Liver (tissue), 9 donors: ENCODE measurements around the gene FAAP100. TPM values are rescaled to one million over a fixed set of nuclear protein-coding genes. Genes with fewer than 3 reads are reported as not detected.

ENCODE experiments used
- DNase-seq: peaks from one replicate; pipeline ENCODE4 v3.0.0-alpha.2; 2017; ENCODE audit warnings: low spot score
- H3K27ac ChIP-seq, 2 donors: one replicate each; pipeline ENCODE4 v1.7.0; 2013; ENCODE audit warnings: inconsistent platforms in 2 of 2, low read length in 2 of 2, control low read depth in 1 of 2, low read depth in 1 of 2, mild to moderate bottlenecking in 1 of 2
- H3K27me3 ChIP-seq, 4 donors: one replicate each; pipeline versions ENCODE4 v1.6.1 to v1.7.0; 2013; ENCODE audit warnings: low read length in 3 of 4, inconsistent platforms in 1 of 4, mild to moderate bottlenecking in 1 of 4, moderate library complexity in 1 of 4; ENCODE audit not compliant: control insufficient read depth in 4 of 4, insufficient read depth in 4 of 4
- H3K36me3 ChIP-seq, 4 donors: one replicate each; pipeline versions ENCODE4 v1.6.1 to v1.7.0; 2013; ENCODE audit warnings: low read length in 3 of 4, mild to moderate bottlenecking in 3 of 4, low read depth in 1 of 4, moderate library complexity in 1 of 4; ENCODE audit not compliant: control insufficient read depth in 4 of 4, insufficient read depth in 3 of 4
- H3K4me1 ChIP-seq, 4 donors: one replicate each; pipeline versions ENCODE4 v1.6.1 to v1.7.0; 2013; ENCODE audit warnings: low read length in 3 of 4, mild to moderate bottlenecking in 3 of 4, moderate library complexity in 1 of 4; ENCODE audit not compliant: control insufficient read depth in 4 of 4, insufficient read depth in 4 of 4
- H3K4me3 ChIP-seq, 3 donors: one replicate each; pipeline versions ENCODE4 v1.6.1 to v1.7.0; 2013; ENCODE audit warnings: low read length in 3 of 3, control low read depth in 1 of 3, low read depth in 1 of 3, mild to moderate bottlenecking in 1 of 3
- H3K9ac ChIP-seq, 2 donors: one replicate each; pipeline ENCODE4 v1.7.0; 2013; ENCODE audit warnings: low read length in 2 of 2, mild to moderate bottlenecking in 2 of 2, moderate library complexity in 2 of 2, control low read depth in 1 of 2, low read depth in 1 of 2
- H3K9me3 ChIP-seq, 4 donors: one replicate each; pipeline versions ENCODE4 v1.6.1 to v1.7.0; 2013; ENCODE audit warnings: low read length in 3 of 4; ENCODE audit not compliant: control insufficient read depth in 4 of 4
- EGR1 ChIP-seq, 2 donors: IDR thresholded peaks; 2 replicates each; pipeline ENCODE4 v1.6.1; 2016 to 2018; ENCODE audit warnings: antibody characterized with exemption in 2 of 2, low read depth in 2 of 2
- FOXA1 ChIP-seq: IDR thresholded peaks from 2 replicates; pipeline ENCODE4 v1.6.1; 2016; ENCODE audit warnings: antibody characterized with exemption
- FOXA2 ChIP-seq: IDR thresholded peaks from 2 replicates; pipeline ENCODE4 v1.6.1; 2016; ENCODE audit warnings: antibody characterized with exemption
- GABPA ChIP-seq, 2 donors: IDR thresholded peaks in 1 of 2; conservative IDR thresholded peaks in 1 of 2; 2 replicates each; pipeline ENCODE4 v1.6.1; 2016; ENCODE audit warnings: antibody characterized with exemption in 2 of 2, mild to moderate bottlenecking in 1 of 2, moderate library complexity in 1 of 2
- HNF4A ChIP-seq, 2 donors: conservative IDR thresholded peaks; 2 replicates each; pipeline ENCODE4 v1.6.1; 2016; ENCODE audit warnings: antibody characterized with exemption in 2 of 2, mild to moderate bottlenecking in 2 of 2
- HNF4G ChIP-seq: IDR thresholded peaks from 2 replicates; pipeline ENCODE4 v1.6.1; 2016; ENCODE audit warnings: antibody characterized with exemption
- NR2F2 ChIP-seq: IDR thresholded peaks from 2 replicates; pipeline ENCODE4 v1.6.1; 2016; ENCODE audit warnings: antibody characterized with exemption
- RAD21 ChIP-seq, 2 donors: IDR thresholded peaks; 2 replicates each; pipeline ENCODE4 v1.6.1; 2016; ENCODE audit warnings: antibody characterized with exemption in 2 of 2, mild to moderate bottlenecking in 2 of 2
- RXRA ChIP-seq, 2 donors: IDR thresholded peaks; 2 replicates each; pipeline ENCODE4 v1.6.1; 2017 to 2018; ENCODE audit warnings: antibody characterized with exemption in 2 of 2, mild to moderate bottlenecking in 1 of 2
- SP1 ChIP-seq: IDR thresholded peaks from 2 replicates; pipeline ENCODE4 v1.6.1; 2018; ENCODE audit warnings: antibody characterized with exemption, mild to moderate bottlenecking
- TAF1 ChIP-seq: conservative IDR thresholded peaks from 2 replicates; pipeline ENCODE4 v1.6.1; 2016; ENCODE audit warnings: antibody characterized with exemption, mild to moderate bottlenecking
- YY1 ChIP-seq: IDR thresholded peaks from 2 replicates; pipeline ENCODE4 v1.6.1; 2016; ENCODE audit warnings: antibody characterized with exemption, mild to moderate bottlenecking
- WGBS: extraction: QIAGEN DNeasy Blood & Tissue Kit; methylation state at CpG from one replicate; pipeline ENCODE4 v1.1.7; 2013; 5-methylcytosine and 5-hydroxymethylcytosine counted together
- polyA plus RNA-seq, 2 donors: library from polyadenylated mRNA; stranded (reverse) in 1 of 2; unstranded in 1 of 2; fragments of 200-250 nt in 1 of 2; fragments of >200 nt in 1 of 2; fragmentation: Nextera tagmentation in 1 of 2; extraction: Ambion mirVana in 1 of 2; gene quantifications; one replicate each; pipeline versions ENCODE4 v1.2.1 to v1.2.3, GENCODE V29; 2013 to 2015
- total RNA-seq, 2 donors: library from RNA; depleted of rRNA; stranded (reverse); fragments of >200 nt; gene quantifications; one replicate each; pipeline ENCODE4 v1.2.3, GENCODE V29; 2014
- TF ChIP-seq, protein P1 (sequence below): IDR thresholded peaks from 2 replicates; pipeline ENCODE4 v1.6.1; 2016; ENCODE audit warnings: antibody characterized with exemption
- TF ChIP-seq, protein P2 (sequence below): IDR thresholded peaks from 2 replicates; pipeline ENCODE4 v1.6.1; 2016; ENCODE audit warnings: antibody characterized with exemption
- TF ChIP-seq, protein P3 (sequence below): IDR thresholded peaks from 2 replicates; pipeline ENCODE4 v1.6.1; 2016; ENCODE audit warnings: antibody characterized with exemption
- TF ChIP-seq, protein P4 (sequence below): IDR thresholded peaks from 2 replicates; pipeline ENCODE4 v1.6.1; 2016; ENCODE audit warnings: antibody characterized with exemption, mild to moderate bottlenecking
- TF ChIP-seq, protein P5 (sequence below): fragments of 150-350 bp; IDR thresholded peaks from 2 replicates; pipeline ENCODE4 v1.5.1; 2017; ENCODE audit warnings: improper control_type of control experiment, low read depth, low read length; ENCODE audit not compliant: missing input control
- donor health status: healthy.
- donor health status: healthy.
- donor health status: healthy.
- donor health status: healthy.
- donor health status: healthy.

Gene FAAP100
- total and polyA plus RNA-seq, 4 donors, result 8.1 to 14.7 (median 9.7) TPM

DNA sequence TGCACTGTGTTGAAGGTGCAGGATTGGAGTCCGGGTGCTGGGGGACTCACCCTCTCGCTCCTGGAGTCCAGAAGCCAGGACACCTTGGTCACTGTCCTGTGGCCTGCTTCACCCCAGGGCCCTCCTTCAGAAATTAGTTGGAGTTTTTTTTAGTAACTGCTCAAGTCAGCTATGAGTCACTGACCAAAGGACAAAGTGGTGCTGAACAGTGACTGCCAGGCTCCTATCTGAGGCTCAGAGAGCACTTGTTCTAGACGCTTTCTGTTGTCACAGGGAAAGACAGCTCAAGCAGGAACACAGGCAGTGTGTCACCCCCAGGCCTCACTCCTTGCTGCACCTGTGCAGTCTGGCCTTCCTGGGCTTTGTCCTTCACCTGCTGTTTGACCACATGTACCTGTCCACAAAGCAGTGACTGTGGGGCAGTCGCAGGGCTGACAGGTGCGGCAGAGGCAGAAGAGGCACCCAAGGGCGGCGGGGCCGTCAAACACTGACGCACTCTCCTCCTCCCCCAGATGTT is 4.1 kb upstream of the FAAP100 start:
- Histone ChIP-seq H3K9ac (no peak overlapping the region), H3K27ac (no peak overlapping the region), H3K9me3 (no peaks in the 10 kb centered on the region), H3K4me1 (peaks cover 5 to 21% (median 17%) of the 10 kb centered on the region in 4 donors), H3K4me3 (no peak overlapping the region), H3K36me3 (peaks cover 12 to 38% (median 16%) of the 10 kb centered on the region in 4 donors), H3K27me3 (no peaks in the 10 kb centered on the region)
- TF ChIP-seq GABPA (IDR thresholded peaks at IDR 0.05 in 1 of 2, conservative IDR thresholded peaks at IDR 0.05 in 1 of 2) (no peak), EGR1 (IDR thresholded peaks at IDR 0.05; ENCODE audit: low read depth in 2 of 2) (no peak), FOXA2 (no peak), HNF4G (no peak), YY1 (no peak), NR2F2 (no peak), RXRA (IDR thresholded peaks at IDR 0.05) (no peak), HNF4A (conservative IDR thresholded peaks at IDR 0.05) (no peak), SP1 (no peak), RAD21 (IDR thresholded peaks at IDR 0.05) (no peak), TAF1 (no peak), FOXA1 (no peak)
- TF ChIP-seq, protein P1, sequence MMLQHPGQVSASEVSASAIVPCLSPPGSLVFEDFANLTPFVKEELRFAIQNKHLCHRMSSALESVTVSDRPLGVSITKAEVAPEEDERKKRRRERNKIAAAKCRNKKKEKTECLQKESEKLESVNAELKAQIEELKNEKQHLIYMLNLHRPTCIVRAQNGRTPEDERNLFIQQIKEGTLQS, result no peak
- TF ChIP-seq, protein P2, sequence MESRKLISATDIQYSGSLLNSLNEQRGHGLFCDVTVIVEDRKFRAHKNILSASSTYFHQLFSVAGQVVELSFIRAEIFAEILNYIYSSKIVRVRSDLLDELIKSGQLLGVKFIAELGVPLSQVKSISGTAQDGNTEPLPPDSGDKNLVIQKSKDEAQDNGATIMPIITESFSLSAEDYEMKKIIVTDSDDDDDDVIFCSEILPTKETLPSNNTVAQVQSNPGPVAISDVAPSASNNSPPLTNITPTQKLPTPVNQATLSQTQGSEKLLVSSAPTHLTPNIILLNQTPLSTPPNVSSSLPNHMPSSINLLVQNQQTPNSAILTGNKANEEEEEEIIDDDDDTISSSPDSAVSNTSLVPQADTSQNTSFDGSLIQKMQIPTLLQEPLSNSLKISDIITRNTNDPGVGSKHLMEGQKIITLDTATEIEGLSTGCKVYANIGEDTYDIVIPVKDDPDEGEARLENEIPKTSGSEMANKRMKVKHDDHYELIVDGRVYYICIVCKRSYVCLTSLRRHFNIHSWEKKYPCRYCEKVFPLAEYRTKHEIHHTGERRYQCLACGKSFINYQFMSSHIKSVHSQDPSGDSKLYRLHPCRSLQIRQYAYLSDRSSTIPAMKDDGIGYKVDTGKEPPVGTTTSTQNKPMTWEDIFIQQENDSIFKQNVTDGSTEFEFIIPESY, result no peak
- TF ChIP-seq, protein P3, sequence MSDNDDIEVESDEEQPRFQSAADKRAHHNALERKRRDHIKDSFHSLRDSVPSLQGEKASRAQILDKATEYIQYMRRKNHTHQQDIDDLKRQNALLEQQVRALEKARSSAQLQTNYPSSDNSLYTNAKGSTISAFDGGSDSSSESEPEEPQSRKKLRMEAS, result no peak
- TF ChIP-seq, protein P4, sequence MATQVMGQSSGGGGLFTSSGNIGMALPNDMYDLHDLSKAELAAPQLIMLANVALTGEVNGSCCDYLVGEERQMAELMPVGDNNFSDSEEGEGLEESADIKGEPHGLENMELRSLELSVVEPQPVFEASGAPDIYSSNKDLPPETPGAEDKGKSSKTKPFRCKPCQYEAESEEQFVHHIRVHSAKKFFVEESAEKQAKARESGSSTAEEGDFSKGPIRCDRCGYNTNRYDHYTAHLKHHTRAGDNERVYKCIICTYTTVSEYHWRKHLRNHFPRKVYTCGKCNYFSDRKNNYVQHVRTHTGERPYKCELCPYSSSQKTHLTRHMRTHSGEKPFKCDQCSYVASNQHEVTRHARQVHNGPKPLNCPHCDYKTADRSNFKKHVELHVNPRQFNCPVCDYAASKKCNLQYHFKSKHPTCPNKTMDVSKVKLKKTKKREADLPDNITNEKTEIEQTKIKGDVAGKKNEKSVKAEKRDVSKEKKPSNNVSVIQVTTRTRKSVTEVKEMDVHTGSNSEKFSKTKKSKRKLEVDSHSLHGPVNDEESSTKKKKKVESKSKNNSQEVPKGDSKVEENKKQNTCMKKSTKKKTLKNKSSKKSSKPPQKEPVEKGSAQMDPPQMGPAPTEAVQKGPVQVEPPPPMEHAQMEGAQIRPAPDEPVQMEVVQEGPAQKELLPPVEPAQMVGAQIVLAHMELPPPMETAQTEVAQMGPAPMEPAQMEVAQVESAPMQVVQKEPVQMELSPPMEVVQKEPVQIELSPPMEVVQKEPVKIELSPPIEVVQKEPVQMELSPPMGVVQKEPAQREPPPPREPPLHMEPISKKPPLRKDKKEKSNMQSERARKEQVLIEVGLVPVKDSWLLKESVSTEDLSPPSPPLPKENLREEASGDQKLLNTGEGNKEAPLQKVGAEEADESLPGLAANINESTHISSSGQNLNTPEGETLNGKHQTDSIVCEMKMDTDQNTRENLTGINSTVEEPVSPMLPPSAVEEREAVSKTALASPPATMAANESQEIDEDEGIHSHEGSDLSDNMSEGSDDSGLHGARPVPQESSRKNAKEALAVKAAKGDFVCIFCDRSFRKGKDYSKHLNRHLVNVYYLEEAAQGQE, result no peak
- TF ChIP-seq, protein P5, sequence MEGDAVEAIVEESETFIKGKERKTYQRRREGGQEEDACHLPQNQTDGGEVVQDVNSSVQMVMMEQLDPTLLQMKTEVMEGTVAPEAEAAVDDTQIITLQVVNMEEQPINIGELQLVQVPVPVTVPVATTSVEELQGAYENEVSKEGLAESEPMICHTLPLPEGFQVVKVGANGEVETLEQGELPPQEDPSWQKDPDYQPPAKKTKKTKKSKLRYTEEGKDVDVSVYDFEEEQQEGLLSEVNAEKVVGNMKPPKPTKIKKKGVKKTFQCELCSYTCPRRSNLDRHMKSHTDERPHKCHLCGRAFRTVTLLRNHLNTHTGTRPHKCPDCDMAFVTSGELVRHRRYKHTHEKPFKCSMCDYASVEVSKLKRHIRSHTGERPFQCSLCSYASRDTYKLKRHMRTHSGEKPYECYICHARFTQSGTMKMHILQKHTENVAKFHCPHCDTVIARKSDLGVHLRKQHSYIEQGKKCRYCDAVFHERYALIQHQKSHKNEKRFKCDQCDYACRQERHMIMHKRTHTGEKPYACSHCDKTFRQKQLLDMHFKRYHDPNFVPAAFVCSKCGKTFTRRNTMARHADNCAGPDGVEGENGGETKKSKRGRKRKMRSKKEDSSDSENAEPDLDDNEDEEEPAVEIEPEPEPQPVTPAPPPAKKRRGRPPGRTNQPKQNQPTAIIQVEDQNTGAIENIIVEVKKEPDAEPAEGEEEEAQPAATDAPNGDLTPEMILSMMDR, result no peak
- 89% methylated on average over 9 of the region's 9 CpGs for WGBS
- DNase-seq, result no peak
